CD4-positive, alpha-beta T cell (primary cell): Measurements from ENCODE around the gene TTC33. TPM values are rescaled to one million over a fixed set of nuclear protein-coding genes. Genes with fewer than 3 reads are reported as not detected.
"Not testable (repeated sequence)": the region's sequence is repeated elsewhere in the genome, so short reads cannot be mapped to it uniquely, and the experiment has no call there.

ENCODE experiments used
- ATAC-seq: fragments of 200-7000 bp; cut with Tn5 transposase; one replicate; pipeline ENCODE4 v1.10.0; 2022; ENCODE audit warnings: mild to moderate bottlenecking; ENCODE audit not compliant: poor library complexity
- CTCF ChIA-PET: fragments of 350-600 bp; sonication (Branson Sonifier 250); formaldehyde crosslinking; loops from one replicate; lab custom pipeline; 2021; ENCODE audit warnings: antibody characterized with exemption, inconsistent platforms; lab: Charles Lee
- POLR2A ChIA-PET: fragments of 350-600 bp; sonication (Branson Sonifier 250); formaldehyde crosslinking; loops from one replicate; lab custom pipeline; 2021; ENCODE audit warnings: antibody characterized with exemption, inconsistent platforms; lab: Charles Lee
- DNase-seq, 14 experiments: peaks; one replicate each; pipeline ENCODE4 v3.0.0-alpha.2; 2013 to 2020; ENCODE audit warnings: mixed read lengths in 2 of 14
- H3K27ac ChIP-seq, 2 donors: one replicate each; pipeline versions ENCODE4 v1.5.1 to v1.7.0; 2013; ENCODE audit warnings: low read length in 2 of 2, low read depth in 1 of 2, mild to moderate bottlenecking in 1 of 2
- H3K27me3 ChIP-seq, 2 experiments: 1 replicate in 1 of 2; 2 replicates in 1 of 2; pipeline versions ENCODE4 v1.6.1 to v1.7.0; 2013; ENCODE audit warnings: low read length in 2 of 2, control low read depth in 1 of 2, mild to moderate bottlenecking in 1 of 2, moderate library complexity in 1 of 2; ENCODE audit not compliant: insufficient read depth in 2 of 2, control insufficient read depth in 1 of 2
- H3K36me3 ChIP-seq: one replicate; pipeline ENCODE4 v1.6.1; 2013; ENCODE audit warnings: low read length, control low read depth; ENCODE audit not compliant: insufficient read depth
- H3K4me1 ChIP-seq: one replicate; pipeline ENCODE4 v1.6.1; 2013; ENCODE audit warnings: low read length, control low read depth; ENCODE audit not compliant: insufficient read depth
- H3K4me3 ChIP-seq: one replicate; pipeline ENCODE4 v1.5.1; 2013; ENCODE audit warnings: mild to moderate bottlenecking, low read length, moderate library complexity
- H3K9me3 ChIP-seq, 2 experiments: 1 replicate in 1 of 2; 2 replicates in 1 of 2; pipeline versions ENCODE4 v1.6.1 to v1.7.0; 2013; ENCODE audit warnings: low read length in 2 of 2, mild to moderate bottlenecking in 2 of 2, control low read depth in 1 of 2, moderate library complexity in 1 of 2; ENCODE audit not compliant: control insufficient read depth in 1 of 2, insufficient read depth in 1 of 2
- H3K27ac Mint-ChIP-seq: one replicate; pipeline ENCODE4 v1.8.0; 2020; ENCODE audit warnings: mixed read lengths
- H3K27me3 Mint-ChIP-seq: one replicate; pipeline ENCODE4 v1.8.0; 2021; ENCODE audit warnings: mixed read lengths
- H3K36me3 Mint-ChIP-seq: one replicate; pipeline ENCODE4 v1.8.0; 2021; ENCODE audit warnings: low read depth, mixed read lengths
- H3K4me1 Mint-ChIP-seq: one replicate; pipeline ENCODE4 v1.8.0; 2021; ENCODE audit warnings: low read depth, mixed read lengths
- H3K4me3 Mint-ChIP-seq: one replicate; pipeline ENCODE4 v1.8.0; 2020; ENCODE audit warnings: mild to moderate bottlenecking, mixed read lengths
- H3K9me3 Mint-ChIP-seq: one replicate; pipeline ENCODE4 v1.8.0; 2020; ENCODE audit warnings: mixed read lengths
- CTCF ChIP-seq: fragments of 200-600 bp; IDR thresholded peaks from one replicate; pipeline ENCODE4 v1.8.0; 2022; ENCODE audit warnings: antibody characterized with exemption, mild to moderate bottlenecking
- intact Hi-C, 2 experiments: fragments of 100-400 bp; cut with DNase I in 1 of 2; cut with micrococcal nuclease in 1 of 2; formaldehyde crosslinking; loops; one replicate each; pipeline versions ENCODE4 v1.15.1 to v1.9.0; 2023 to 2025; cut with DNase I, micrococcal nuclease
- total RNA-seq, 174 experiments: library from RNA in 2 of 174; stranded (reverse) in 2 of 174; gene quantifications; one replicate each; pipeline ENCODE4 v1.2.3 and lab custom pipeline; 2021 to 2026

TTC33 gene
- total RNA-seq, 2 experiments from 2014 or later = 8.7 to 12.0 TPM

GRCh38 chr5:40734986-40735385, 20.8 kb downstream of the TTC33 start:
- ATAC-seq = no peak
- no peak for TF ChIP-seq CTCF
- Histone ChIP-seq H3K9me3 (no peaks in the 10 kb centered on the region), H3K4me1 (no peaks in the 10 kb centered on the region), H3K27ac (no peak overlapping the region), H3K4me3 (no peak overlapping the region), H3K36me3 (peaks cover 6% of the 10 kb centered on the region), H3K27me3 (no peaks in the 10 kb centered on the region)
- no peak for DNase-seq
- Mint-ChIP-seq H3K4me1 (peaks cover 42% of the 10 kb centered on the region), H3K9me3 (no peaks in the 10 kb centered on the region), H3K36me3 (peaks cover 42% of the 10 kb centered on the region), H3K4me3 (no peak overlapping the region), H3K27ac (no peak overlapping the region), H3K27me3 (no peaks in the 10 kb centered on the region)
- POLR2A ChIA-PET = no interaction called here
- intact Hi-C loops = loop anchor here in 1 of 2 experiments (5.0 kb wide), 2 partner anchors 1138 to 1153 kb away; no protein-coding TSS in a partner anchor
- CTCF ChIA-PET = no interaction called here

DNA sequence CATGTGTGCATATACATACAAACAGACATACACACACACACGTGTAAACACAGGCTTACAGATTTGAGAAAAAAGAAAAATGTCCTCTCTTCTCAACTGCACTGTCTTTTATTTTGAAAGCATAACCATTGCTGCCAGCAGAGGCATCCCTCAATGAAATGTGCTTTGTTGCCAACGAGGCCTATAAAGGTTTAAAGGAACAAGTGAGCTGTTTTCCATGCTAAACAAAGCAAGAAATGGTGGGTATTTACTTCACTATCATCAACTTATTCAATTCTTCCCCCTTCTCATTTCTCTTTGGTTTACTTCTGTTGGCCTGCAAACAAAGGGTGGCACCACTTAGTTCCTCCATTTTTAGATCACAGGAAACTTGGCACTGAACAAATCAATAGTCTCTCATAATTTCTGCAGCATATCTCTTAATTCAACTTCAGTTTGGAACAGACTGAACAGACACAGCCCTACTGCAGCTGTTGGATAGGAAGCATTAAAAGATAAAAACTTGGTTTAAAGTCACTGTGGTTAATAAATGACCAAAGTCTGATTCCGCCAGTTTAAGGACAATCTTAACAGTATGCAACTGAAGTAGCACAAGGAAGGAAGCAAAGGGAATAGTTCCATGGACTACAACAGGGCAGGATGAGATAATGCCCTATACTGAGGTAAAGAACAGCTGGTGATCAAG, 21.7 kb downstream of the TTC33 start:
- Histone ChIP-seq H3K27ac (no peak overlapping the region), H3K4me1 (no peaks in the 10 kb centered on the region), H3K9me3 (no peaks in the 10 kb centered on the region), H3K4me3 (no peak overlapping the region), H3K36me3 (peaks cover 7% of the 10 kb centered on the region), H3K27me3 (no peaks in the 10 kb centered on the region)
- POLR2A ChIA-PET = no interaction called here
- CTCF ChIA-PET = no interaction called here
- no peak for TF ChIP-seq CTCF
- no peak for ATAC-seq
- H3K9me3 Mint-ChIP-seq = no peaks in the 10 kb centered on the region
- intact Hi-C loops = no loop called here
- H3K36me3 Mint-ChIP-seq = peaks cover 40% of the 10 kb centered on the region
- no peak overlapping the region for H3K4me3 Mint-ChIP-seq
- H3K27ac Mint-ChIP-seq = no peak overlapping the region
- no peak for DNase-seq
- peaks cover 42% of the 10 kb centered on the region for H3K4me1 Mint-ChIP-seq
- no peaks in the 10 kb centered on the region for H3K27me3 Mint-ChIP-seq

DNA sequence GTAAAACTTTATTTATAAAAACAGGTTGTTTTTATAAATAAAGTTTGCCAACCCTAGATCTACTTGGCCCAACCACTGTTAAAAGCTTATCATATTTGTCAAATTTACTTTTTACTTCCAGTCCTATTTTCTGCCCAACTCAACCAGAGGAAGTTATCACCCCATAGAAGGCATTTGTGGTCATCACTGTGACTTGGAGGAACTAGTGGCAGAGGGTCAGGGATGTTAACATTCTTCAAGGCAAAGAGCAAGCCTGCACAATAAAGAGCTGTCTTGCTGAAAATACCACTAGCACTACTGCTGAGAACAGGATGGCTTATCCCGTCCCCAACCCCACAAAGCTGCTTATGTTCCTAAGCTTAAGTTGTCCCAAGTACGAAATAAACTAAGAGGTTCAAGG, 22.3 kb downstream of the TTC33 start:
- no peaks in the 10 kb centered on the region for H3K4me1 ChIP-seq
- Mint-ChIP-seq H3K27ac (no peak overlapping the region), H3K4me1 (peaks cover 42% of the 10 kb centered on the region), H3K36me3 (peaks cover 40% of the 10 kb centered on the region), H3K4me3 (no peak overlapping the region), H3K9me3 (no peaks in the 10 kb centered on the region), H3K27me3 (no peaks in the 10 kb centered on the region)
- H3K27ac ChIP-seq = no peak overlapping the region
- ChIA-PET CTCF (no interaction called here), POLR2A (no interaction called here)
- no peak overlapping the region for H3K4me3 ChIP-seq
- intact Hi-C loops = no loop called here
- ATAC-seq (no peak), DNase-seq (no peak)
- no peaks in the 10 kb centered on the region for H3K27me3 ChIP-seq
- no peaks in the 10 kb centered on the region for H3K9me3 ChIP-seq
- H3K36me3 ChIP-seq = peaks cover 12% of the 10 kb centered on the region
- TF ChIP-seq CTCF = no peak

GRCh38 chr5:40722497-40722911, 33.3 kb downstream of the TTC33 start:
- POLR2A ChIA-PET, CTCF ChIA-PET: not testable (repeated sequence)
- H3K36me3 Mint-ChIP-seq = peaks cover 72% of the 10 kb centered on the region

More at GRCh38 chr5:40722497-40722911, 33.3 kb downstream of the TTC33 start:
- H3K4me1 Mint-ChIP-seq, H3K27ac ChIP-seq, H3K27ac Mint-ChIP-seq, H3K27me3 ChIP-seq, H3K4me3 ChIP-seq, H3K27me3 Mint-ChIP-seq, H3K4me3 Mint-ChIP-seq, intact Hi-C loops, H3K9me3 Mint-ChIP-seq, H3K4me1 ChIP-seq, ATAC-seq: not testable (repeated sequence)
- peaks cover 26% of the 10 kb centered on the region for H3K36me3 ChIP-seq
- peak in 1 of 14 experiments; percentile 10 for DNase-seq
- peaks cover 0 to 11% of the 10 kb centered on the region in 2 experiments for H3K9me3 ChIP-seq
